H54 (cell line): ENCODE data around the gene SCAPER.

Experiments
- DNase-seq: peaks from one replicate; pipeline ENCODE4 v3.0.0; 2011; ENCODE audit warnings: low spot score, mixed read lengths; ENCODE audit not compliant: insufficient read length
- FAIRE-seq: peaks from 3 replicates; lab custom pipeline; 2011; peaks lifted over from hg19 to GRCh38; lab: Jason Lieb, UNC
- POLR2A ChIP-seq: IDR thresholded peaks from 2 replicates; pipeline ENCODE4 v1.6.1; 2011; ENCODE audit warnings: low read depth, mild to moderate bottlenecking, low read length

SCAPER gene, protein sequence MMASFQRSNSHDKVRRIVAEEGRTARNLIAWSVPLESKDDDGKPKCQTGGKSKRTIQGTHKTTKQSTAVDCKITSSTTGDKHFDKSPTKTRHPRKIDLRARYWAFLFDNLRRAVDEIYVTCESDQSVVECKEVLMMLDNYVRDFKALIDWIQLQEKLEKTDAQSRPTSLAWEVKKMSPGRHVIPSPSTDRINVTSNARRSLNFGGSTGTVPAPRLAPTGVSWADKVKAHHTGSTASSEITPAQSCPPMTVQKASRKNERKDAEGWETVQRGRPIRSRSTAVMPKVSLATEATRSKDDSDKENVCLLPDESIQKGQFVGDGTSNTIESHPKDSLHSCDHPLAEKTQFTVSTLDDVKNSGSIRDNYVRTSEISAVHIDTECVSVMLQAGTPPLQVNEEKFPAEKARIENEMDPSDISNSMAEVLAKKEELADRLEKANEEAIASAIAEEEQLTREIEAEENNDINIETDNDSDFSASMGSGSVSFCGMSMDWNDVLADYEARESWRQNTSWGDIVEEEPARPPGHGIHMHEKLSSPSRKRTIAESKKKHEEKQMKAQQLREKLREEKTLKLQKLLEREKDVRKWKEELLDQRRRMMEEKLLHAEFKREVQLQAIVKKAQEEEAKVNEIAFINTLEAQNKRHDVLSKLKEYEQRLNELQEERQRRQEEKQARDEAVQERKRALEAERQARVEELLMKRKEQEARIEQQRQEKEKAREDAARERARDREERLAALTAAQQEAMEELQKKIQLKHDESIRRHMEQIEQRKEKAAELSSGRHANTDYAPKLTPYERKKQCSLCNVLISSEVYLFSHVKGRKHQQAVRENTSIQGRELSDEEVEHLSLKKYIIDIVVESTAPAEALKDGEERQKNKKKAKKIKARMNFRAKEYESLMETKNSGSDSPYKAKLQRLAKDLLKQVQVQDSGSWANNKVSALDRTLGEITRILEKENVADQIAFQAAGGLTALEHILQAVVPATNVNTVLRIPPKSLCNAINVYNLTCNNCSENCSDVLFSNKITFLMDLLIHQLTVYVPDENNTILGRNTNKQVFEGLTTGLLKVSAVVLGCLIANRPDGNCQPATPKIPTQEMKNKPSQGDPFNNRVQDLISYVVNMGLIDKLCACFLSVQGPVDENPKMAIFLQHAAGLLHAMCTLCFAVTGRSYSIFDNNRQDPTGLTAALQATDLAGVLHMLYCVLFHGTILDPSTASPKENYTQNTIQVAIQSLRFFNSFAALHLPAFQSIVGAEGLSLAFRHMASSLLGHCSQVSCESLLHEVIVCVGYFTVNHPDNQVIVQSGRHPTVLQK (N-terminal part only)

DNA sequence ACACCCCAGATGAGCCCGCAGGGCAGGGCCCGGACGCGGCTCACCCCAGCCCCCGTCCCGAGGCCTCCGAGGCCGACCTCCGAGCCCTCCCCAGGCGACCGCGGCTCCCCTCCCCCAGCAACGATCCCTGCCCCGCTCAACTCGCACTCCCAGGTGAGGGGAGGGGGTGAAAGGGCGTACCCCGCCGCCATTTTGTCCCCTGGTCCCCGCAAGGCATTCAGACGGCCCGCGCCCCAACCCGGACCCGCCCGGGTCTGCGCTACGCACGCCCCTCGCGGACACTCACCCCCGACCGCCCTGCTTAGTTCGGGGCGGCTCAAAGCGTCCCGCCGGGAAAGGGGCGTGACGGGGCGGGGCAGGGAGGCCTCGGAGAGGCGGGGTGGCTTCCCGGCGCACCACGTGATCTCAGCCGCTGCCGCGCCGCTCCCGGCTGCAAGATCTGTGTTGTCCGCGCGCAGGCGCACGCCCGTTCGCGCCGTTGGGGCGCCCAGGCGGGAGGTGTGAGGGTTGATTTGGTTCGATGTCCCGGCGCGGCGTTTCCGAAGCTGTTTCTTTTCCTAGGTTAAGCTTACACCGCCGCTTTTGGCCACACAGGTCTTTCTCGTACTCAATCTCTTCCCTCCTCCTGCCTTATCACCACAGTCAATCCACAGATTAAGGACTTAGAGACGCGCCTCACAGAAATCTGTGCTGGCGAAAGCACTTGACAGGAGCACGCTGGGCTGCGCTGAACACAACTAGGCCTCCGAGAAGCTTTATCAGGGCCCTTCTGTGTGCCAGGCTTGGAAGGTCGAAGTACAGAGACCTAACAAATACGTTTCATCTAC lies at the start of gene SCAPER:
TSS of gene SCAPER (minus strand) at position 328 of the 827 bp plus-strand sequence. CDS start 21,523 bp downstream, outside the sequence.
- FAIRE-seq, result no peak
- peak; percentile 47; the same call in 1 of the 2 replicates for TF ChIP-seq POLR2A
- DNase-seq, result peak; percentile 79

DNA sequence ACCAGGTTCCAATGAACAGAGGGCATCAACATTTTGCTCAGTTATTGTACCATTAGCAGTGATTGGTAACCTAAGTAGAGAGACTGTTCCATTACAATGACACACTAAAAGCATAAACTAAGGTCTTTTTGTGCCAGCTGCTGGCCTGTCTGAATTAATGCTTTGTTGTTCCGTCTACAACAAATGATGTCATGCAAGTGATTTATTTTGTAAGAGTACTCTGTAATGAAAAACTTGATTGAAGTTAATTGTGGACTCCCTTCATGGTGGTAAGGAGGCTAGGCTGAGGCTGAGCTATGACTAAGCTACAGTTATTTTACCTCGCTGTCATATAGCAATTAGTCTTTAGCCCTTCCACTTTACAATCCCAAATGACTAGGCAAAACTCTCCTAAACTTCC lies 49.6 kb upstream of the SCAPER start:
- no peak for TF ChIP-seq POLR2A
- no peak for DNase-seq
- no peak for FAIRE-seq

DNA sequence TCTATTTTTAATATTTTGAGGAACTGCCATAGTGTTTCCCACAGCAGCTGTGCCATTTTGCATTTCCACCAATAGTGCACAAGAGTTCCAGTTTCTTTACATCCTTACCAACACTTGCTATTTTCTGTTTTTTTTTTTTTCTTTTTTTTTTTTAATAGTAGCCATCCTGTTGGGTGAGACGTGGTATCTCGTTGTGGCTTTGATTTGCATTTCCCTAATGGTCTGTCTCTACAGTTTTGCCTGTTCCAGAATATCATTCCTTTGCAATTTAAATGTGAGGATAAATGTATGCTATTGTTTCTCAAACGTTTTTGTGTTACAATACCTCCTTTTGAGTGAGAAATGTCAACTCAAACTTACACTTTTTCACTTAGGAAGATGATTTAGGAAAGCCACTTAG lies 48.8 kb upstream of the SCAPER start:
- no peak for TF ChIP-seq POLR2A
- DNase-seq (no peak), FAIRE-seq (no peak)

DNA sequence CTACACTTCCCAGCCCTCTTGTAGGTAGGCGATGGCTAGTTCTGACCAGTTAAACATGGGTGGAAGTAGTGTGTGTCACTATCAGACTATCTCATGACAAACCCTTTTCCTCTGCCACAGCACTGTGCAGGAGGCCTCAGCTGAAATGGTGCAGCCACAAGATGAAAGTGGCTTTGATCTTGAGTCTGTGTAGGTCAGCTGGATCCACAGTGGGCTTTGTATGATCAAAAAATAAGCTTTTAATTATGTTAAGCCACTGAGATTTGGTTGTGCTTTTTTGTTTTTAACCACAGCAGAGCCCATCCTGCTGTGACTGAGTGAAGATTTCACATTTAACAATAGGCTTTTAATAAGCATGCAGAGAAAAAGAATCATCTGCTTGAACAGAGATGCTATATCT lies 46.1 kb upstream of the SCAPER start:
- FAIRE-seq (no peak), DNase-seq (no peak)
- no peak for TF ChIP-seq POLR2A

- TF ChIP-seq POLR2A, result no peak
- FAIRE-seq (no peak), DNase-seq (no peak)
These were observed 42.3 kb upstream of the SCAPER start for GRCh38 chr15:76947454-76947853.

DNA sequence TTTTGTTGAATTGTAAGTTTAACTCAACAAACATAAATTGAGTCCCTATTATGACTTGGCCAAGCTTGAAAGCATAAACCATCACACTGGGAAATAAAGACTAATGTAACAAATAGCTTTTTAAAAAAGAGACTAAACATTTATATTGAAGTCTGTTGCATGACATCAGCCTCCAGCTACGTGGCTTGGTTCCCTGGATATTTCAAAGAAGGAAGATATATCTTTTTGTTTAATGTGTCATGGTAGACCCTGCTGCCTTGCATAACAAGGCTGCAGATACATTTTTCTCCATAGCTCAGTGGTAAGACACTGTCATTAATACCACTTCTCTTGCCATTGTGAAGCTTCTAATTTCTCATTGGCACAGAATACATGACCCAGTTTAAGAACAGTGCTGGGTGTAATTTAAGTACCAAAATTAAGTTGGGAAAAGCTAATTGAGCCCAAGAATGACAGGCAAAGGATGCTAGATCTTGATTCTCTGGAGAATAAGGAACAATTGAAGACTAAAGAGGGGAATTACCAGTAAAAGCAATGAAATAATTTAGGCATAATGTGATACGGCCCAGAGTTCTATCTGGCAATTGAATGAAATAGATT lies 40.5 kb upstream of the SCAPER start:
- no peak for TF ChIP-seq POLR2A
- FAIRE-seq, result no peak
- no peak for DNase-seq

DNA sequence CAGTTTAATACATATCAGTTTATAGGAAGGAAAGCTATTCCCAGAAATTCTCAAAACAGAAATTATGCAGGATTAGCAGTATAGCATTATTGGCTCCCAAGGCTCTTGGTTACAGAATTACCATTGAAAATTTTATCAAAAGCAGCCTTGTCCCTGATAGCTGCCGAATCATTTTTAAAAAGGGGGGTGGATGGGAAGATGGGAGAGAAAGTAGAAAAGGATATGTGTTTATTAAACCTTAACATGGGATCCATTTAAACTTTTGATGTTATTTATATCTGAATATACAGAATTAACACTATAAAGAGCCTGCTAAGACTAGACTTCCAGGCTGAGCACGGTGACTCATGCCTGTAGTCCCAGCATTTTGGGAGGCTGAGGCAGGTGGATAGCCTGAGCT lies 37.2 kb upstream of the SCAPER start:
- DNase-seq (no peak), FAIRE-seq (no peak)
- TF ChIP-seq POLR2A, result no peak

- FAIRE-seq (no peak), DNase-seq (no peak)
- no peak for TF ChIP-seq POLR2A
These were observed 36.5 kb upstream of the SCAPER start for GRCh38 chr15:76941636-76942035.

- TF ChIP-seq POLR2A, result no peak
These were observed 34.6 kb upstream of the SCAPER start for GRCh38 chr15:76939715-76940114.

GRCh38 chr15:76938752-76939151 lies 33.6 kb upstream of the SCAPER start:
- no peak for TF ChIP-seq POLR2A
- DNase-seq (no peak), FAIRE-seq (no peak)

More at GRCh38 chr15:76939715-76940114, 34.6 kb upstream of the SCAPER start:
- DNase-seq (no peak), FAIRE-seq (no peak)

GRCh38 chr15:76936671-76937070 lies 31.5 kb upstream of the SCAPER start:
- FAIRE-seq (no peak), DNase-seq (no peak)
- no peak for TF ChIP-seq POLR2A

GRCh38 chr15:76935620-76936019 lies 30.5 kb upstream of the SCAPER start:
- FAIRE-seq (no peak), DNase-seq (no peak)
- TF ChIP-seq POLR2A, result no peak
